ENCODE results near the gene SLC35A5.
"Not testable (repeated sequence)": the region's sequence is repeated elsewhere in the genome, so short reads cannot be mapped to it uniquely, and the experiment has no call there.

Gene SLC35A5

GRCh38 chr3:112560307-112560706, 1.5 kb upstream of the SLC35A5 start:
- no peak for DNase-seq (ENCODE audit: low read depth)

GRCh38 chr3:112560721-112561483, 943 bp upstream of the SLC35A5 start:
- peak overlapping the region; percentile 100 for H3K4me3 ChIP-seq (ENCODE audit: low read depth, low read length)
- TF ChIP-seq CTCF (IDR thresholded peaks at IDR 0.05; ENCODE audit: low read depth, low read length, missing control alignments) = no peak
- peak; percentile 29 for DNase-seq (ENCODE audit: low read depth)

More at GRCh38 chr3:112560307-112560706, 1.5 kb upstream of the SLC35A5 start:
- no peak for TF ChIP-seq CTCF (IDR thresholded peaks at IDR 0.05; ENCODE audit: low read depth, low read length, missing control alignments)
- peak overlapping the region; percentile 100 for H3K4me3 ChIP-seq (ENCODE audit: low read depth, low read length)

GRCh38 chr3:112561484-112561733, 436 bp upstream of the SLC35A5 start:
- TF ChIP-seq CTCF (IDR thresholded peaks at IDR 0.05; ENCODE audit: low read depth, low read length, missing control alignments) = no peak
- DNase-seq (ENCODE audit: low read depth) = no peak
- peak overlapping the region; percentile 100 for H3K4me3 ChIP-seq (ENCODE audit: low read depth, low read length)

- not testable (repeated sequence) for H3K4me3 ChIP-seq (ENCODE audit: low read depth, low read length); DNase-seq (ENCODE audit: low read depth)
Measured at GRCh38 chr3:112564247-112564939, 2.5 kb downstream of the SLC35A5 start.

- no peak for TF ChIP-seq CTCF (IDR thresholded peaks at IDR 0.05; ENCODE audit: low read depth, low read length, missing control alignments)
- H3K4me3 ChIP-seq (ENCODE audit: low read depth, low read length) = no peak overlapping the region
- DNase-seq (ENCODE audit: low read depth) = no peak
Measured at GRCh38 chr3:112564940-112565305, 3.1 kb downstream of the SLC35A5 start.

- no peak for TF ChIP-seq CTCF (IDR thresholded peaks at IDR 0.05; ENCODE audit: low read depth, low read length, missing control alignments)
- no peak overlapping the region for H3K4me3 ChIP-seq (ENCODE audit: low read depth, low read length)
- no peak for DNase-seq (ENCODE audit: low read depth)
Measured at GRCh38 chr3:112568642-112569041, 6.8 kb downstream of the SLC35A5 start.

GRCh38 chr3:112569265-112569664, 7.4 kb downstream of the SLC35A5 start:
- no peak overlapping the region for H3K4me3 ChIP-seq (ENCODE audit: low read depth, low read length)
- TF ChIP-seq CTCF (IDR thresholded peaks at IDR 0.05; ENCODE audit: low read depth, low read length, missing control alignments) = no peak
- DNase-seq (ENCODE audit: low read depth) = no peak

Data from GM12864 (cell line).